Measurements from ENCODE around the gene AURKAIP1.
"Not testable (repeated sequence)": the region's sequence is repeated elsewhere in the genome, so short reads cannot be mapped to it uniquely, and the experiment has no call there.

DNA sequence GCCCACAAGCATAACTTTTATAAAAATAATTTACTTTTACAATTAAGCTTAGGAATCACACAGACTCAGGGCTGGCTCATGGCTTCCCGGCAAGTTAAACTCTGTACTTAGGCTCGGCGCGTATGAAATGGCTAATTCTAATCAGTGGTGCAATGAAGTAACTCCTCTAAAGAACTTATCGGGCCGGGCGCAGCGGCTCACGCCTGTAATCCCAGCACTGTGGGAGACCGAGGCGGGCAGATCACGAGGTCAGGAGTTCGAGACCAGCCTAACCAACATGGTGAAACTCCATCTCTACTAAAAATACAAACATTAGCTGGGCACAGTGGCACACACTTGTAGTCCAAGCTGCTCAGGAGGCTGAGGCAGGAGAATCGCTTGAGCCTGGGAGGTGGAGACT is 4.9 kb downstream of the AURKAIP1 start:
- TF ChIP-seq, protein P1, sequence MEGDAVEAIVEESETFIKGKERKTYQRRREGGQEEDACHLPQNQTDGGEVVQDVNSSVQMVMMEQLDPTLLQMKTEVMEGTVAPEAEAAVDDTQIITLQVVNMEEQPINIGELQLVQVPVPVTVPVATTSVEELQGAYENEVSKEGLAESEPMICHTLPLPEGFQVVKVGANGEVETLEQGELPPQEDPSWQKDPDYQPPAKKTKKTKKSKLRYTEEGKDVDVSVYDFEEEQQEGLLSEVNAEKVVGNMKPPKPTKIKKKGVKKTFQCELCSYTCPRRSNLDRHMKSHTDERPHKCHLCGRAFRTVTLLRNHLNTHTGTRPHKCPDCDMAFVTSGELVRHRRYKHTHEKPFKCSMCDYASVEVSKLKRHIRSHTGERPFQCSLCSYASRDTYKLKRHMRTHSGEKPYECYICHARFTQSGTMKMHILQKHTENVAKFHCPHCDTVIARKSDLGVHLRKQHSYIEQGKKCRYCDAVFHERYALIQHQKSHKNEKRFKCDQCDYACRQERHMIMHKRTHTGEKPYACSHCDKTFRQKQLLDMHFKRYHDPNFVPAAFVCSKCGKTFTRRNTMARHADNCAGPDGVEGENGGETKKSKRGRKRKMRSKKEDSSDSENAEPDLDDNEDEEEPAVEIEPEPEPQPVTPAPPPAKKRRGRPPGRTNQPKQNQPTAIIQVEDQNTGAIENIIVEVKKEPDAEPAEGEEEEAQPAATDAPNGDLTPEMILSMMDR (IDR thresholded peaks at IDR 0.05; ENCODE audit: low read depth, low read length, missing input control): not testable (repeated sequence)
- TF ChIP-seq RAD21 (IDR thresholded peaks at IDR 0.05); TAF1 (conservative IDR thresholded peaks at IDR 0.05): not testable (repeated sequence)
- TF ChIP-seq, protein P2, sequence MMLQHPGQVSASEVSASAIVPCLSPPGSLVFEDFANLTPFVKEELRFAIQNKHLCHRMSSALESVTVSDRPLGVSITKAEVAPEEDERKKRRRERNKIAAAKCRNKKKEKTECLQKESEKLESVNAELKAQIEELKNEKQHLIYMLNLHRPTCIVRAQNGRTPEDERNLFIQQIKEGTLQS (IDR thresholded peaks at IDR 0.05): not testable (repeated sequence)

Measured in liver (tissue), 3 donors.